K562 (cell line): ENCODE results near the gene OVCA2. TPM values are rescaled to one million over a fixed set of nuclear protein-coding genes. Genes with fewer than 3 reads are reported as not detected.

Experiments used
- ATAC-seq: fragments of 200-7000 bp; cut with Tn5 transposase; 3 replicates; pipeline ENCODE4 v1.9.1; 2020; ENCODE audit warnings: moderate library complexity
- BruUV-seq: library from RNA; stranded (reverse); fragments of 400-500 nt; replicated peaks from 2 replicates; lab custom pipeline; 2021; lab: Mats Ljungman, UMichigan
- CTCF ChIA-PET: fragments of 300-600 bp; formaldehyde crosslinking; extraction: SDS; loops from one replicate; lab custom pipeline; 2021; ENCODE audit warnings: low intra/inter-chr PET ratio; lab: Yijun Ruan, JAX
- POLR2A ChIA-PET: fragments of 300-600, 350-650 bp; sonication (Branson Sonifier 250); formaldehyde crosslinking; extraction: SDS; loops from one replicate; lab custom pipeline; 2021; ENCODE audit warnings: antibody characterized with exemption, inconsistent platforms; lab: Yijun Ruan, JAX
- DNase-seq, 4 experiments: peaks; one replicate each; pipeline versions ENCODE4 v3.0.0 to v3.0.0-alpha.2; 2011 to 2018; ENCODE audit warnings: low spot score in 3 of 4, mixed read lengths in 3 of 4; ENCODE audit errors: extremely low read depth in 1 of 4
- FAIRE-seq: peaks from 2 replicates; lab custom pipeline; 2011; peaks lifted over from hg19 to GRCh38; lab: Jason Lieb, UNC
- H2AFZ ChIP-seq: 2 replicates; pipeline ENCODE4 v1.6.0; 2011; ENCODE audit warnings: low read depth, low read length, control low read depth, inconsistent platforms
- H3K27ac ChIP-seq: fragments of 200-600 bp; 3 replicates; pipeline ENCODE4 v1.8.0; 2011; ENCODE audit warnings: low read depth, mild to moderate bottlenecking, control low read depth, inconsistent platforms, low read length, moderate library complexity, mixed read lengths; ENCODE audit errors: extremely low read depth
- H3K27me3 ChIP-seq, 2 experiments: fragments of 300-600 bp in 1 of 2; 2 replicates in 1 of 2; 3 replicates in 1 of 2; pipeline versions ENCODE4 v1.6.0 to v1.8.0; 2011; ENCODE audit warnings: inconsistent platforms in 2 of 2, low read length in 2 of 2, mild to moderate bottlenecking in 1 of 2, mixed read lengths in 1 of 2, moderate library complexity in 1 of 2; ENCODE audit not compliant: control insufficient read depth in 2 of 2, insufficient read depth in 2 of 2
- H3K36me3 ChIP-seq: fragments of 300-600 bp; 3 replicates; pipeline ENCODE4 v1.8.0; 2011; ENCODE audit warnings: mild to moderate bottlenecking, low read length, inconsistent platforms; ENCODE audit not compliant: control insufficient read depth, insufficient read depth
- H3K4me1 ChIP-seq, 2 experiments: fragments of 200-600 bp in 1 of 2; replicated peaks in 1 of 2; 2 replicates in 1 of 2; 3 replicates in 1 of 2; pipeline versions ENCODE4 v1.5.1 to v1.8.0; 2011; ENCODE audit warnings: inconsistent platforms in 2 of 2, low read length in 2 of 2, mild to moderate bottlenecking in 1 of 2, mixed read lengths in 1 of 2, moderate library complexity in 1 of 2; ENCODE audit not compliant: control insufficient read depth in 2 of 2, insufficient read depth in 2 of 2
- H3K4me2 ChIP-seq: 2 replicates; pipeline ENCODE4 v1.6.1; 2011; ENCODE audit warnings: low read length, control low read depth, inconsistent platforms, mixed read lengths; ENCODE audit not compliant: insufficient read depth
- H3K4me3 ChIP-seq: fragments of 200-600 bp; sonication (generic), shearing (Covaris generic); 2 replicates; pipeline ENCODE4 v1.5.1; 2016; ENCODE audit warnings: control low read depth, inconsistent platforms
- H3K79me2 ChIP-seq: fragments of 200-600 bp; 3 replicates; pipeline ENCODE4 v1.8.0; 2011; ENCODE audit warnings: low read length, inconsistent platforms; ENCODE audit not compliant: control insufficient read depth, insufficient read depth
- H3K9ac ChIP-seq, 2 experiments: 2 replicates each; pipeline versions ENCODE4 v1.6.0 to v1.6.1; 2011; ENCODE audit warnings: low read depth in 2 of 2, low read length in 2 of 2, control low read depth in 1 of 2, inconsistent platforms in 1 of 2, mild to moderate bottlenecking in 1 of 2, mixed read lengths in 1 of 2; ENCODE audit not compliant: insufficient read depth in 1 of 2
- H3K9me1 ChIP-seq: one replicate; pipeline ENCODE4 v1.6.0; 2011; ENCODE audit warnings: inconsistent platforms, mild to moderate bottlenecking, low read length, moderate library complexity; ENCODE audit not compliant: control insufficient read depth, insufficient read depth
- H3K9me3 ChIP-seq: replicated peaks from 2 replicates; pipeline ENCODE4 v1.5.1; 2011; ENCODE audit warnings: low read depth, low read length, inconsistent platforms; ENCODE audit not compliant: control insufficient read depth, insufficient read depth
- H4K20me1 ChIP-seq: replicated peaks from 2 replicates; pipeline ENCODE4 v1.6.1; 2011; ENCODE audit warnings: low read length, inconsistent platforms, mixed read lengths; ENCODE audit not compliant: control insufficient read depth, insufficient read depth
- CBX5 ChIP-seq: IDR thresholded peaks from 2 replicates; pipeline ENCODE4 v1.6.1; 2014; ENCODE audit warnings: low read depth, borderline replicate concordance
- CTBP1 ChIP-seq: fragments of 450-650 bp; IDR thresholded peaks from 2 replicates; pipeline ENCODE4 v1.6.1; 2016; ENCODE audit warnings: borderline replicate concordance
- EGR1 ChIP-seq: fragments of 450-650 bp; conservative IDR thresholded peaks from 2 replicates; pipeline ENCODE4 v1.6.1; 2017; ENCODE audit warnings: mild to moderate bottlenecking
- ETV5 ChIP-seq: sonication (generic); formaldehyde crosslinking; IDR thresholded peaks from 2 replicates; pipeline ENCODE4 v1.4.0; 2020; ENCODE audit warnings: low read depth, mild to moderate bottlenecking, missing genetic modification reagents
- MAZ ChIP-seq, 2 experiments: fragments of 450-650 bp in 1 of 2; sonication (generic) in 1 of 2; formaldehyde crosslinking; IDR thresholded peaks in 1 of 2; conservative IDR thresholded peaks in 1 of 2; 2 replicates each; pipeline versions ENCODE4 v1.4.0 to v1.5.0; 2020; ENCODE audit warnings: mild to moderate bottlenecking in 1 of 2, missing genetic modification reagents in 1 of 2
- OTX1 ChIP-seq: fragments of 450-650 bp; formaldehyde crosslinking; IDR thresholded peaks from 2 replicates; pipeline ENCODE4 v1.4.0; 2022; ENCODE audit warnings: mild to moderate bottlenecking
- RAD51 ChIP-seq: fragments of 450-650 bp; IDR thresholded peaks from 2 replicates; pipeline ENCODE4 v1.7.1; 2016; ENCODE audit warnings: low read depth, mild to moderate bottlenecking, borderline replicate concordance
- RBM34 ChIP-seq: fragments of 200-400 bp; formaldehyde crosslinking; IDR thresholded peaks from 2 replicates; pipeline ENCODE4 v1.6.1; 2018; ENCODE audit warnings: low read length, borderline replicate concordance; ENCODE audit not compliant: insufficient read depth
- STAT5A ChIP-seq: IDR thresholded peaks from 2 replicates; pipeline ENCODE4 v1.6.1; 2012; ENCODE audit warnings: low read length, inconsistent platforms, borderline replicate concordance
- ZNF263 ChIP-seq: sonication (generic); formaldehyde crosslinking; IDR thresholded peaks from 2 replicates; pipeline ENCODE4 v1.8.0; 2022; ENCODE audit warnings: mild to moderate bottlenecking, missing genetic modification reagents, borderline replicate concordance
- WGBS: fragments of 100-300 bp; shearing (Covaris generic); methylation state at CpG from one replicate; pipeline ENCODE4 v1.1.6; 2016; ENCODE audit warnings: low coverage, mixed read lengths; ENCODE audit not compliant: insufficient coverage; ENCODE audit errors: missing lambda C conversion rate; 5-methylcytosine and 5-hydroxymethylcytosine counted together
- in situ Hi-C: fragments of 300-500 bp; cut with MboI; formaldehyde crosslinking; loops from 4 replicates; pipeline ENCODE4 v1.15.0; 2018; ENCODE audit warnings: inconsistent platforms, mixed read lengths
- intact Hi-C: fragments of 100-400 bp; cut with micrococcal nuclease; formaldehyde crosslinking; loops from 2 replicates; pipeline ENCODE4 v1.14.2; 2022
- polyA plus RNA-seq, 8 experiments: library from polyadenylated mRNA; depleted of rRNA in 4 of 8; stranded (reverse) in 5 of 8; unstranded in 3 of 8; fragments of >200 nt; fragmentation: Nextera tagmentation in 2 of 8; fragmentation: Illumina TruSeq in 1 of 8; extraction: Ambion mirVana in 2 of 8; extraction: Trizol in 1 of 8; gene quantifications; 2 replicates each; pipeline versions ENCODE4 v1.2.1 to v1.2.3, GENCODE V29; 2011 to 2014; ENCODE audit warnings: inconsistent platforms in 1 of 8, missing spikeins in 1 of 8
- total RNA-seq, 7 experiments: library from RNA; depleted of rRNA in 6 of 7; stranded (reverse); fragments of >200 nt in 6 of 7; fragmentation: Illumina TruSeq in 2 of 7; extraction: Trizol in 2 of 7; gene quantifications; 2 replicates each; pipeline versions ENCODE4 v1.2.1 to v1.2.3, GENCODE V29; 2011 to 2021; ENCODE audit warnings: low replicate concordance in 1 of 7
- TF ChIP-seq, protein P1 (sequence below): fragments of 200-800 bp; sonication (Bioruptor generic); IDR thresholded peaks from 2 replicates; pipeline ENCODE4 v1.6.1; 2017; ENCODE audit warnings: missing genetic modification characterization, missing compliant biosample characterization
- TF ChIP-seq, protein P2 (sequence below): sonication (generic); formaldehyde crosslinking; IDR thresholded peaks from 2 replicates; pipeline ENCODE4 v1.8.0; 2023; ENCODE audit warnings: missing genetic modification reagents, mild to moderate bottlenecking, borderline replicate concordance

OVCA2 gene
- total and polyA plus RNA-seq, 9 of the 15 experiments (the other 6 are each of a cell fraction or from before 2014, with no cell fraction given): 3.0 to 23.7 (median 14.1) TPM

DNA sequence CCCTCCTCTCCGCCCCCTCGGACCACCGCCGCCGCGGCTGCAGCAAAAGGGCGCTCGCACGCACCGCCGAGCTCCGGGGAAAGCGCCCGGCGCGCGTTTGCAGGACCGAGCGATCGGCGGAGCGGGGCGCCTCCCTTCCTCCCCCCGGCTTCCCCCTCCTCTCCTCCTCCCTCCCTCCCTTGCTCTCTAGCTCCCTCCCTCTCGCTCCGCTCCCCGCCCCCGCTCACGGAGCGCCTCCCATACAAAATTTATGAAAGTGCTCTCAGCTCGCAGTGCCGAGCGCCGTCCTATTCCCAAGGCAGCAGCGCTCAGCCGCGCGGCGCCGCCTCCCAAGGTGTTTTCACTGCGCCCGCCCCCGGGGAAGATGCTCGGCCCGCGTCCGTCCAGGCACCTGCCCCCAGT lies 16.6 kb upstream of the OVCA2 start, which contains the start of gene RTN4RL1:
Gene RTN4RL1, minus strand, starts transcription at position 115 of the 402 bp plus-strand sequence. CDS start 469 bp downstream, outside the sequence.
- 10% methylated on average over 10 of the region's 47 CpGs for WGBS
- Histone ChIP-seq H3K4me3 (peak within 1 kb of the TSS; percentile 38), H3K9me1 (no peaks in the 10 kb centered on the region), H3K9ac (peak within 1 kb of the TSS in 1 of 2 experiments; percentile 71; a peak in 1 of 4 replicates), H3K9me3 (no peaks in the 10 kb centered on the region), H4K20me1 (no peaks in the 10 kb centered on the region; the same call in 1 of the 2 replicates), H2AFZ (peak within 1 kb of the TSS; percentile 70), H3K79me2 (peaks cover 3% of the 10 kb centered on the region; the same call in 2 of the 3 replicates), H3K36me3 (no peaks in the 10 kb centered on the region), H3K27ac (no peak within 1 kb of the TSS), H3K4me2 (peak within 1 kb of the TSS; percentile 62), H3K27me3 (peaks cover 0 to 34% of the 10 kb centered on the region in 2 experiments; a peak in 3 of 5 replicates), H3K4me1 (peaks cover 6 to 44% of the 10 kb centered on the region in 2 experiments; a peak in 3 of 5 replicates)
- FAIRE-seq: no peak
- peak; percentile 63; the same call in 1 of the 2 replicates for TF ChIP-seq ZNF263
- TF ChIP-seq STAT5A: no peak
- no peak for TF ChIP-seq RBM34
- no peak for TF ChIP-seq CBX5
- 0 out of 2 replicates have a peak, but pooled peaks have one; percentile 24 for TF ChIP-seq CTBP1
- no peak for TF ChIP-seq OTX1 (CRISPR knock-in tag)
- TF ChIP-seq ETV5: no peak
- TF ChIP-seq MAZ (CRISPR knock-in tag; conservative IDR thresholded peaks at IDR 0.05 in 1 of 2, IDR thresholded peaks at IDR 0.05 in 1 of 2): peak; percentile 43 to 70; a peak in 1 of 4 replicates
- TF ChIP-seq RAD51: no peak
- TF ChIP-seq, protein P1, sequence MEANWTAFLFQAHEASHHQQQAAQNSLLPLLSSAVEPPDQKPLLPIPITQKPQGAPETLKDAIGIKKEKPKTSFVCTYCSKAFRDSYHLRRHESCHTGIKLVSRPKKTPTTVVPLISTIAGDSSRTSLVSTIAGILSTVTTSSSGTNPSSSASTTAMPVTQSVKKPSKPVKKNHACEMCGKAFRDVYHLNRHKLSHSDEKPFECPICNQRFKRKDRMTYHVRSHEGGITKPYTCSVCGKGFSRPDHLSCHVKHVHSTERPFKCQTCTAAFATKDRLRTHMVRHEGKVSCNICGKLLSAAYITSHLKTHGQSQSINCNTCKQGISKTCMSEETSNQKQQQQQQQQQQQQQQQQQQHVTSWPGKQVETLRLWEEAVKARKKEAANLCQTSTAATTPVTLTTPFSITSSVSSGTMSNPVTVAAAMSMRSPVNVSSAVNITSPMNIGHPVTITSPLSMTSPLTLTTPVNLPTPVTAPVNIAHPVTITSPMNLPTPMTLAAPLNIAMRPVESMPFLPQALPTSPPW (CRISPR knock-in tag): peak; percentile 78
- TF ChIP-seq EGR1: peak; percentile 83
- TF ChIP-seq, protein P2, sequence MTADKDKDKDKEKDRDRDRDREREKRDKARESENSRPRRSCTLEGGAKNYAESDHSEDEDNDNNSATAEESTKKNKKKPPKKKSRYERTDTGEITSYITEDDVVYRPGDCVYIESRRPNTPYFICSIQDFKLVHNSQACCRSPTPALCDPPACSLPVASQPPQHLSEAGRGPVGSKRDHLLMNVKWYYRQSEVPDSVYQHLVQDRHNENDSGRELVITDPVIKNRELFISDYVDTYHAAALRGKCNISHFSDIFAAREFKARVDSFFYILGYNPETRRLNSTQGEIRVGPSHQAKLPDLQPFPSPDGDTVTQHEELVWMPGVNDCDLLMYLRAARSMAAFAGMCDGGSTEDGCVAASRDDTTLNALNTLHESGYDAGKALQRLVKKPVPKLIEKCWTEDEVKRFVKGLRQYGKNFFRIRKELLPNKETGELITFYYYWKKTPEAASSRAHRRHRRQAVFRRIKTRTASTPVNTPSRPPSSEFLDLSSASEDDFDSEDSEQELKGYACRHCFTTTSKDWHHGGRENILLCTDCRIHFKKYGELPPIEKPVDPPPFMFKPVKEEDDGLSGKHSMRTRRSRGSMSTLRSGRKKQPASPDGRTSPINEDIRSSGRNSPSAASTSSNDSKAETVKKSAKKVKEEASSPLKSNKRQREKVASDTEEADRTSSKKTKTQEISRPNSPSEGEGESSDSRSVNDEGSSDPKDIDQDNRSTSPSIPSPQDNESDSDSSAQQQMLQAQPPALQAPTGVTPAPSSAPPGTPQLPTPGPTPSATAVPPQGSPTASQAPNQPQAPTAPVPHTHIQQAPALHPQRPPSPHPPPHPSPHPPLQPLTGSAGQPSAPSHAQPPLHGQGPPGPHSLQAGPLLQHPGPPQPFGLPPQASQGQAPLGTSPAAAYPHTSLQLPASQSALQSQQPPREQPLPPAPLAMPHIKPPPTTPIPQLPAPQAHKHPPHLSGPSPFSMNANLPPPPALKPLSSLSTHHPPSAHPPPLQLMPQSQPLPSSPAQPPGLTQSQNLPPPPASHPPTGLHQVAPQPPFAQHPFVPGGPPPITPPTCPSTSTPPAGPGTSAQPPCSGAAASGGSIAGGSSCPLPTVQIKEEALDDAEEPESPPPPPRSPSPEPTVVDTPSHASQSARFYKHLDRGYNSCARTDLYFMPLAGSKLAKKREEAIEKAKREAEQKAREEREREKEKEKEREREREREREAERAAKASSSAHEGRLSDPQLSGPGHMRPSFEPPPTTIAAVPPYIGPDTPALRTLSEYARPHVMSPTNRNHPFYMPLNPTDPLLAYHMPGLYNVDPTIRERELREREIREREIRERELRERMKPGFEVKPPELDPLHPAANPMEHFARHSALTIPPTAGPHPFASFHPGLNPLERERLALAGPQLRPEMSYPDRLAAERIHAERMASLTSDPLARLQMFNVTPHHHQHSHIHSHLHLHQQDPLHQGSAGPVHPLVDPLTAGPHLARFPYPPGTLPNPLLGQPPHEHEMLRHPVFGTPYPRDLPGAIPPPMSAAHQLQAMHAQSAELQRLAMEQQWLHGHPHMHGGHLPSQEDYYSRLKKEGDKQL: no peak
- ChIA-PET POLR2A (interaction anchor here (0.8 kb wide), 1 partner anchor 14 kb away, joined by 4 read pairs; no protein-coding TSS in a partner anchor), CTCF (no interaction called here)
- BruUV-seq: no TSS peak
- peak; percentile 77 for ATAC-seq
- in situ Hi-C loops (no loop called here), intact Hi-C loops (no loop called here)
- peak; percentile 82 to 87 (median 86) for DNase-seq
